Measurements from ENCODE around the gene EPC2. TPM values are rescaled to one million over a fixed set of nuclear protein-coding genes. Genes with fewer than 3 reads are reported as not detected.

The EPC2 gene
- total and polyA plus RNA-seq, 2 of the 8 experiments (the other 6 are each of a cell fraction or from before 2014, with no cell fraction given), result 16.1 to 25.7 TPM

GRCh38 chr2:148684507-148684906 lies 40.0 kb downstream of the EPC2 start:
- H3K14ac ChIP-seq (ENCODE audit: insufficient read length), result no peak overlapping the region
- 89% methylated on average over 6 of the region's 6 CpGs; no CpG with 5 or more reads in 1 of the 2 experiments for WGBS, 2 experiments (ENCODE audit: extremely low coverage in 1 of 2, insufficient coverage in 1 of 2, insufficient read length in 1 of 2, insufficient replicate concordance in 2 of 2, low coverage in 1 of 2, low lambda C conversion rate in 2 of 2, missing lambda C conversion rate in 1 of 2)
- no peak for TF ChIP-seq RBBP5 (IDR thresholded peaks at IDR 0.05; ENCODE audit: borderline replicate concordance, low read depth, low read length)
- TF ChIP-seq SIN3A (conservative IDR thresholded peaks at IDR 0.05 in 1 of 2, IDR thresholded peaks at IDR 0.05 in 1 of 2; ENCODE audit: low read depth in 1 of 2, low read length in 2 of 2), result no peak
- TF ChIP-seq NRF1 (IDR thresholded peaks at IDR 0.05; ENCODE audit: low read depth, low read length), result no peak
- no peak for TF ChIP-seq POLR2AphosphoS5 (IDR thresholded peaks at IDR 0.05; ENCODE audit: low read depth, low read length)
- no peak for TF ChIP-seq CHD2 (IDR thresholded peaks at IDR 0.05; ENCODE audit: low read length)
- no peak for TF ChIP-seq ATF2 (IDR thresholded peaks at IDR 0.05; ENCODE audit: low read length)
- no peak for TF ChIP-seq E2F6 (IDR thresholded peaks at IDR 0.05)
- no peak for TF ChIP-seq KDM1A (IDR thresholded peaks at IDR 0.05; ENCODE audit: borderline replicate concordance, low read length)
- no peak for TF ChIP-seq SIX5 (IDR thresholded peaks at IDR 0.05; ENCODE audit: low read depth, low read length)
- TF ChIP-seq CEBPB (IDR thresholded peaks at IDR 0.05; ENCODE audit: low read depth, low read length), result no peak
- TF ChIP-seq SP4 (IDR thresholded peaks at IDR 0.05; ENCODE audit: low read length), result no peak
- no peak for TF ChIP-seq TBP (IDR thresholded peaks at IDR 0.05; ENCODE audit: low read depth, low read length)
- no peak for TF ChIP-seq EZH2 (IDR thresholded peaks at IDR 0.05; ENCODE audit: low read depth, low read length, severe bottlenecking)

More at GRCh38 chr2:148684507-148684906, 40.0 kb downstream of the EPC2 start:
- H2AFZ ChIP-seq (ENCODE audit: low read length), result no peak overlapping the region
- no peak overlapping the region for H2BK15ac ChIP-seq (ENCODE audit: low read length)
- H3K79me1 ChIP-seq (ENCODE audit: low read depth, low read length), result peaks cover 5% of the 10 kb centered on the region
- no peaks in the 10 kb centered on the region for H3K27me3 ChIP-seq (replicated peaks in 1 of 4; ENCODE audit: control insufficient read depth in 3 of 4, extremely low read depth in 1 of 4, insufficient read depth in 3 of 4, low read length in 3 of 4)
- no peak overlapping the region for H3K56ac ChIP-seq (replicated peaks; ENCODE audit: insufficient read length, low read depth, low read length)
- ChIA-PET POLR2A (ENCODE audit: partially characterized antibody) (no interaction called here), CTCF (ENCODE audit: partially characterized antibody) (no interaction called here)
- H2AK5ac ChIP-seq (ENCODE audit: low read depth, low read length), result no peak overlapping the region
- no peak overlapping the region for H3K4me2 ChIP-seq (ENCODE audit: insufficient read depth in 1 of 2, low read depth in 2 of 2, low read length in 2 of 2)
- no peak overlapping the region for H3K18ac ChIP-seq (ENCODE audit: extremely low read depth, low read length)
- peaks cover 19 to 96% of the 10 kb centered on the region in 2 experiments for H3K79me2 ChIP-seq (ENCODE audit: control insufficient read depth in 1 of 2, insufficient read depth in 2 of 2, low read length in 2 of 2)
- no peak for FAIRE-seq
- no peak overlapping the region for H4K5ac ChIP-seq (ENCODE audit: insufficient read length, low read depth, low read length)
- no peak overlapping the region for H3K4ac ChIP-seq (replicated peaks; ENCODE audit: insufficient read length, low read depth, low read length)
- H3K23ac ChIP-seq (ENCODE audit: insufficient read length), result no peak overlapping the region
- no peaks in the 10 kb centered on the region for H3K23me2 ChIP-seq (ENCODE audit: low read depth, low read length)
- H2BK12ac ChIP-seq (ENCODE audit: low read depth, low read length), result no peak overlapping the region
- peaks cover 2 to 3% of the 10 kb centered on the region in 2 experiments for H4K20me1 ChIP-seq (replicated peaks in 1 of 2; ENCODE audit: control insufficient read depth in 1 of 2, insufficient read depth in 2 of 2, low read length in 2 of 2)
- H3K4me1 ChIP-seq (replicated peaks in 1 of 4; ENCODE audit: control insufficient read depth in 3 of 4, insufficient read depth in 4 of 4, low read length in 3 of 4), result no peaks in the 10 kb centered on the region; a peak in 1 of 7 replicates
- no peak overlapping the region for H4K91ac ChIP-seq (replicated peaks; ENCODE audit: insufficient read length, low read length)
- H4K8ac ChIP-seq (ENCODE audit: extremely low read depth, insufficient read depth, low read length), result no peak overlapping the region
- no peak overlapping the region for H2BK5ac ChIP-seq (ENCODE audit: low read depth, low read length)
- no peaks in the 10 kb centered on the region for H3K36me3 ChIP-seq (ENCODE audit: control insufficient read depth in 2 of 4, insufficient read depth in 4 of 4, low read length in 3 of 4)
- DNase-seq (ENCODE audit: low read depth in 1 of 2, low spot score in 2 of 2), result no peak
- H3K27ac ChIP-seq (ENCODE audit: low read depth, low read length), result no peak overlapping the region
- no peak overlapping the region for H3K9ac ChIP-seq (replicated peaks in 1 of 4; ENCODE audit: extremely low read depth in 1 of 4, low read depth in 3 of 4, low read length in 3 of 4)
- no peaks in the 10 kb centered on the region for H3K9me3 ChIP-seq (ENCODE audit: insufficient read depth in 2 of 2, low read depth in 1 of 2, low read length in 1 of 2)
- no peak overlapping the region for H2BK120ac ChIP-seq (replicated peaks; ENCODE audit: low read depth, low read length)
- H3K4me3 ChIP-seq (ENCODE audit: extremely low read depth in 1 of 4, insufficient read depth in 2 of 4, low read depth in 3 of 4, low read length in 4 of 4), result no peak overlapping the region
- no peak overlapping the region for H2BK20ac ChIP-seq (ENCODE audit: low read length)

All from H1 (cell line).